Measurements from ENCODE around the gene SLC5A6.
"Not testable (repeated sequence)": the region's sequence is repeated elsewhere in the genome, so short reads cannot be mapped to it uniquely, and the experiment has no call there.

GRCh38 chr2:27198068-27198467 is 14.0 kb downstream of the SLC5A6 start:
- not testable (repeated sequence) for TF ChIP-seq CTCF (IDR thresholded peaks at IDR 0.05); ZFX (IDR thresholded peaks at IDR 0.05; ENCODE audit: borderline replicate concordance)
